H1 (cell line): ENCODE measurements around the gene SCYL1. TPM values are rescaled to one million over a fixed set of nuclear protein-coding genes. Genes with fewer than 3 reads are reported as not detected.

Experiments used
- CTCF ChIA-PET: fragments of 300-600 bp; sonication (Branson Sonifier 250); formaldehyde crosslinking; loops from one replicate; lab custom pipeline; 2021; ENCODE audit not compliant: partially characterized antibody; lab: Charles Lee
- POLR2A ChIA-PET: fragments of 300-600 bp; sonication (Branson Sonifier 250); formaldehyde crosslinking; loops from one replicate; lab custom pipeline; 2021; ENCODE audit warnings: inconsistent platforms; ENCODE audit not compliant: partially characterized antibody; lab: Charles Lee
- DNase-seq, 2 experiments: peaks; one replicate each; pipeline versions ENCODE4 v3.0.0 to v3.0.0-alpha.2; 2010 to 2022; ENCODE audit warnings: low spot score in 2 of 2, low read depth in 1 of 2, mixed read lengths in 1 of 2
- FAIRE-seq: peaks from 2 replicates; lab custom pipeline; 2011; peaks lifted over from hg19 to GRCh38; lab: Jason Lieb, UNC
- H2AFZ ChIP-seq: 2 replicates; pipeline ENCODE4 v1.8.1; 2012; ENCODE audit warnings: low read length, inconsistent platforms
- H2AK5ac ChIP-seq: 2 replicates; pipeline ENCODE4 v1.6.1; 2013; ENCODE audit warnings: low read depth, low read length
- H2BK120ac ChIP-seq: replicated peaks from 2 replicates; pipeline ENCODE3; 2013; ENCODE audit warnings: low read depth, low read length, inconsistent platforms
- H2BK12ac ChIP-seq: 2 replicates; pipeline ENCODE4 v1.6.1; 2013; ENCODE audit warnings: low read depth, low read length
- H2BK15ac ChIP-seq: 2 replicates; pipeline ENCODE4 v1.6.1; 2013; ENCODE audit warnings: low read length
- H2BK20ac ChIP-seq: 2 replicates; pipeline ENCODE4 v1.6.1; 2013; ENCODE audit warnings: low read length
- H2BK5ac ChIP-seq: 2 replicates; pipeline ENCODE4 v1.6.1; 2013; ENCODE audit warnings: low read depth, low read length
- H3K14ac ChIP-seq: 2 replicates; pipeline ENCODE4 v1.6.1; 2013; ENCODE audit warnings: inconsistent platforms; ENCODE audit not compliant: insufficient read length
- H3K18ac ChIP-seq: 2 replicates; pipeline ENCODE4 v1.6.1; 2013; ENCODE audit warnings: low read length; ENCODE audit errors: extremely low read depth
- H3K23ac ChIP-seq: 2 replicates; pipeline ENCODE4 v1.6.1; 2013; ENCODE audit warnings: inconsistent platforms; ENCODE audit not compliant: insufficient read length
- H3K23me2 ChIP-seq: 2 replicates; pipeline ENCODE4 v1.6.1; 2013; ENCODE audit warnings: low read depth, low read length
- H3K27ac ChIP-seq: 2 replicates; pipeline ENCODE4 v1.6.1; 2011; ENCODE audit warnings: low read depth, low read length, inconsistent platforms
- H3K27me3 ChIP-seq, 4 experiments: replicated peaks in 1 of 4; 1 replicate in 1 of 4; 2 replicates in 3 of 4; pipeline versions ENCODE4 v1.6.1 to v1.8.1; 2011 to 2013; ENCODE audit warnings: low read length in 3 of 4, mild to moderate bottlenecking in 3 of 4, inconsistent platforms in 2 of 4, mixed read lengths in 2 of 4, moderate library complexity in 1 of 4; ENCODE audit not compliant: control insufficient read depth in 3 of 4, insufficient read depth in 3 of 4; ENCODE audit errors: extremely low read depth in 1 of 4
- H3K36me3 ChIP-seq, 4 experiments: 2 replicates each; pipeline versions ENCODE4 v1.6.1 to v1.8.1; 2011 to 2013; ENCODE audit warnings: mild to moderate bottlenecking in 4 of 4, low read length in 3 of 4, moderate library complexity in 2 of 4, control low read depth in 1 of 4, inconsistent platforms in 1 of 4; ENCODE audit not compliant: insufficient read depth in 4 of 4, control insufficient read depth in 2 of 4
- H3K4ac ChIP-seq: replicated peaks from 2 replicates; pipeline ENCODE3; 2013; ENCODE audit warnings: low read length, low read depth, mixed read lengths, inconsistent platforms; ENCODE audit not compliant: insufficient read length
- H3K4me1 ChIP-seq, 4 experiments: replicated peaks in 1 of 4; 1 replicate in 1 of 4; 2 replicates in 3 of 4; pipeline versions ENCODE4 v1.6.1 to v1.8.1; 2011 to 2013; ENCODE audit warnings: low read length in 3 of 4, inconsistent platforms in 2 of 4, mixed read lengths in 1 of 4; ENCODE audit not compliant: insufficient read depth in 4 of 4, control insufficient read depth in 3 of 4
- H3K4me2 ChIP-seq, 2 experiments: 2 replicates each; pipeline versions ENCODE4 v1.6.1 to v1.8.1; 2011 to 2013; ENCODE audit warnings: low read depth in 2 of 2, low read length in 2 of 2, control low read depth in 1 of 2, inconsistent platforms in 1 of 2, mild to moderate bottlenecking in 1 of 2; ENCODE audit not compliant: insufficient read depth in 1 of 2
- H3K4me3 ChIP-seq, 4 experiments: fragments of 200-600, 300-600 bp in 1 of 4; sonication (generic), shearing (Covaris generic), sonication (Bioruptor Twin) in 1 of 4; 2 replicates each; pipeline versions ENCODE4 v1.5.1 to v1.8.1; 2011 to 2016; ENCODE audit warnings: low read length in 4 of 4, low read depth in 3 of 4, control low read depth in 2 of 4, inconsistent platforms in 2 of 4, mild to moderate bottlenecking in 2 of 4, mixed read lengths in 1 of 4, moderate library complexity in 1 of 4; ENCODE audit not compliant: insufficient read depth in 2 of 4; ENCODE audit errors: extremely low read depth in 1 of 4
- H3K56ac ChIP-seq: replicated peaks from 2 replicates; pipeline ENCODE3; 2013; ENCODE audit warnings: low read depth, mild to moderate bottlenecking, mixed read lengths, low read length, inconsistent platforms; ENCODE audit not compliant: insufficient read length
- H3K79me1 ChIP-seq: 2 replicates; pipeline ENCODE4 v1.6.1; 2013; ENCODE audit warnings: low read depth, low read length, control low read depth
- H3K79me2 ChIP-seq, 2 experiments: 2 replicates each; pipeline versions ENCODE4 v1.6.1 to v1.8.1; 2012 to 2013; ENCODE audit warnings: low read length in 2 of 2, mild to moderate bottlenecking in 2 of 2, inconsistent platforms in 1 of 2; ENCODE audit not compliant: insufficient read depth in 2 of 2, control insufficient read depth in 1 of 2
- H3K9ac ChIP-seq, 4 experiments: replicated peaks in 1 of 4; 1 replicate in 1 of 4; 2 replicates in 3 of 4; pipeline versions ENCODE4 v1.6.1 to v1.8.1; 2011 to 2013; ENCODE audit warnings: low read depth in 3 of 4, low read length in 3 of 4, control low read depth in 2 of 4, mild to moderate bottlenecking in 2 of 4, moderate library complexity in 2 of 4, inconsistent platforms in 1 of 4; ENCODE audit errors: extremely low read depth in 1 of 4
- H3K9me3 ChIP-seq, 2 experiments: 2 replicates each; pipeline versions ENCODE4 v1.6.1 to v1.8.1; 2012 to 2013; ENCODE audit warnings: mild to moderate bottlenecking in 2 of 2, moderate library complexity in 2 of 2, control low read depth in 1 of 2, inconsistent platforms in 1 of 2, low read depth in 1 of 2, low read length in 1 of 2, mixed read lengths in 1 of 2; ENCODE audit not compliant: insufficient read depth in 2 of 2
- H4K20me1 ChIP-seq, 2 experiments: replicated peaks in 1 of 2; 2 replicates each; pipeline versions ENCODE3 to v1.8.1; 2011 to 2013; ENCODE audit warnings: inconsistent platforms in 2 of 2, low read length in 2 of 2, mild to moderate bottlenecking in 1 of 2; ENCODE audit not compliant: insufficient read depth in 2 of 2, control insufficient read depth in 1 of 2
- H4K5ac ChIP-seq: 2 replicates; pipeline ENCODE4 v1.6.1; 2013; ENCODE audit warnings: low read length, low read depth, mixed read lengths, inconsistent platforms; ENCODE audit not compliant: insufficient read length
- H4K8ac ChIP-seq: 2 replicates; pipeline ENCODE4 v1.8.0; 2013; ENCODE audit warnings: mild to moderate bottlenecking, moderate library complexity, low read length, inconsistent platforms; ENCODE audit not compliant: insufficient read depth; ENCODE audit errors: extremely low read depth
- H4K91ac ChIP-seq: replicated peaks from 2 replicates; pipeline ENCODE3; 2013; ENCODE audit warnings: low read length, mixed read lengths, inconsistent platforms; ENCODE audit not compliant: insufficient read length
- CBX5 ChIP-seq: fragments of 300-800, 300-1000 bp; sonication (generic); IDR thresholded peaks from 2 replicates; pipeline ENCODE4 v1.7.1; 2016; ENCODE audit warnings: antibody characterized with exemption, low read length, low read depth
- HDAC2 ChIP-seq, 2 experiments: fragments of 300-600 bp in 1 of 2; sonication (generic) in 1 of 2; IDR thresholded peaks; 2 replicates each; pipeline ENCODE4 v1.6.1; 2011 to 2012; ENCODE audit warnings: low read depth in 2 of 2, low read length in 2 of 2, mild to moderate bottlenecking in 2 of 2, moderate library complexity in 2 of 2, borderline replicate concordance in 1 of 2, inconsistent platforms in 1 of 2
- KDM1A ChIP-seq: fragments of 200-600, 300-600 bp; sonication (generic); IDR thresholded peaks from 2 replicates; pipeline ENCODE4 v1.7.1; 2016; ENCODE audit warnings: mild to moderate bottlenecking, low read length, borderline replicate concordance
- NANOG ChIP-seq: IDR thresholded peaks from 2 replicates; pipeline ENCODE4 v1.6.1; 2011; ENCODE audit warnings: low read length, low read depth, mild to moderate bottlenecking, inconsistent platforms; ENCODE audit not compliant: insufficient read depth, poor library complexity, severe bottlenecking
- SRF ChIP-seq: IDR thresholded peaks from 2 replicates; pipeline ENCODE4 v1.6.1; 2011; ENCODE audit warnings: mild to moderate bottlenecking, low read depth, low read length, moderate library complexity
- WGBS, 2 experiments: shearing (Covaris generic) in 1 of 2; methylation state at CpG; one replicate each; pipeline versions ENCODE4 v1.1.6 to v1.1.7; 2013 to 2015; ENCODE audit warnings: low lambda C conversion rate in 2 of 2, mixed read lengths in 2 of 2, inconsistent platforms in 1 of 2, low coverage in 1 of 2, missing lambda C conversion rate in 1 of 2; ENCODE audit not compliant: insufficient replicate concordance in 2 of 2, insufficient coverage in 1 of 2, insufficient read length in 1 of 2; ENCODE audit errors: extremely low coverage in 1 of 2, missing lambda C conversion rate in 1 of 2; 5-methylcytosine and 5-hydroxymethylcytosine counted together
- polyA plus RNA-seq, 7 experiments: library from polyadenylated mRNA; depleted of rRNA in 3 of 7; stranded (reverse) in 5 of 7; unstranded in 2 of 7; fragments of >200 nt in 5 of 7; fragments of 200-250 nt in 2 of 7; gene quantifications; 1 replicate in 5 of 7; 2 replicates in 1 of 7; 4 replicates in 1 of 7; pipeline versions ENCODE4 v1.2.1 to v1.2.3, GENCODE V29; 2011 to 2013; ENCODE audit warnings: missing spikeins in 2 of 7, mixed read lengths in 2 of 7
- total RNA-seq: library from RNA; stranded (reverse); fragmentation: NEBNext Ultra II Directional; extraction: Animal tissue kit (Norgen Biotek cat#: 25700); gene quantifications from 2 replicates; pipeline ENCODE4 v1.2.1, GENCODE V29; 2021

SCYL1 gene
- total and polyA plus RNA-seq, 2 of the 8 experiments (the other 6 are each of a cell fraction or from before 2014, with no cell fraction given), result 59.8 to 77.7 TPM

GRCh38 chr11:65486570-65487466 is 38.1 kb upstream of the SCYL1 start:
- no peak overlapping the region for H3K23ac ChIP-seq
- no peak overlapping the region for H3K56ac ChIP-seq
- peak overlapping the region; percentile 87 for H4K91ac ChIP-seq
- H3K4me1 ChIP-seq, result peaks cover 37 to 48% (median 41%) of the 10 kb centered on the region in 4 experiments
- no peaks in the 10 kb centered on the region for H4K20me1 ChIP-seq
- H2BK15ac ChIP-seq, result peak overlapping the region; percentile 66
- WGBS, 2 experiments, result 78% methylated on average over 10 of the region's 10 CpGs; no CpG with 5 or more reads in 1 of the 2 experiments
- peak overlapping the region; percentile 40 for H4K5ac ChIP-seq
- peak overlapping the region; percentile 7 for H2AK5ac ChIP-seq
- H3K9ac ChIP-seq, result peak overlapping the region in 3 of 4 experiments; percentile 46 to 48 (median 46); a peak in 6 of 7 replicates
- H2BK120ac ChIP-seq, result peak overlapping the region; percentile 81
- H3K4ac ChIP-seq, result peak overlapping the region; percentile 6
- ChIA-PET POLR2A (interaction anchor here (0.5 to 29.8 kb wide), 8 partner anchors 17 to 726 kb away, joined by 3 to 1569 read pairs (median 6); partner anchors contain the start of genes MALAT1 and NEAT1), CTCF (interaction anchor here (1.1 to 29.0 kb wide), 6 partner anchors 12 to 69 kb away, joined by 3 to 809 read pairs (median 22); partner anchors contain the start of gene MALAT1)
- no peaks in the 10 kb centered on the region for H3K79me2 ChIP-seq
- peak overlapping the region; percentile 70 for H2BK12ac ChIP-seq
- 0 out of 2 replicates have a peak overlapping the region, but pooled peaks have one; percentile 71 for H3K18ac ChIP-seq
- no peaks in the 10 kb centered on the region; the same call in none of the 2 replicates for H3K23me2 ChIP-seq
- no peaks in the 10 kb centered on the region for H3K27me3 ChIP-seq
- H2BK5ac ChIP-seq, result peak overlapping the region; percentile 88
- FAIRE-seq (no peak), DNase-seq (no peak)
- peak overlapping the region; percentile 53; the same call in 1 of the 2 replicates for H2BK20ac ChIP-seq
- no peak overlapping the region for H3K14ac ChIP-seq
- H3K4me2 ChIP-seq, result peak overlapping the region; percentile 46 to 86
- no peaks in the 10 kb centered on the region for H3K36me3 ChIP-seq
- no peaks in the 10 kb centered on the region for H3K9me3 ChIP-seq
- no peaks in the 10 kb centered on the region for H3K79me1 ChIP-seq
- H3K4me3 ChIP-seq, result peak overlapping the region in 2 of 4 experiments; percentile 8 to 29; a peak in 3 of 8 replicates
- peak overlapping the region; percentile 74 for H3K27ac ChIP-seq
- no peak overlapping the region for H2AFZ ChIP-seq
- TF ChIP-seq HDAC2 (IDR thresholded peaks at IDR 0.05; ENCODE audit: borderline replicate concordance in 1 of 2, low read depth in 2 of 2, low read length in 2 of 2) (peak in 1 of 2 experiments; percentile 70; a peak in 1 of 4 replicates), CBX5 (no peak), NANOG (no peak), KDM1A (peak; percentile 87), SRF (no peak)
- H4K8ac ChIP-seq, result no peak overlapping the region; the same call in 1 of the 2 replicates
